ENCODE data around the gene MAPRE2.

The MAPRE2 gene

DNA sequence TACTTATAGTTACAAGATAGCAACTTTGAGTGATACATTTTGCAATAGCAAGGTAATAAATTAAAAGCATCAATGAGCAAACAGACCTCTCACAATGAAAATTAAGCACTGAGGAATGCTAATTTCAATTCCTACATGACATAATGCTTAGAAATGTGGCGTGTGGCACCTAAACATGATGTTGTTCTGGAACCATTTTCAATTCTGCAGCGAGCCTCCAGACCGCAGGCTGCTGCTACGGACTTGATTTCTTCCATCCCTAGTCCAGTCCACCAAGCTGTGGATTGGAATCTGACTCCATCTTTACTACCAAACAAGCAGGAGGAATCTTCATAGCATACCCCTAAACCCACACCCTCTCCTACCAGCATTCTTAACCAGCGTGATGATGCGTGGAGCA is 140.9 kb downstream of the MAPRE2 start:
- DNase-seq (ENCODE audit: low read depth): no peak

DNA sequence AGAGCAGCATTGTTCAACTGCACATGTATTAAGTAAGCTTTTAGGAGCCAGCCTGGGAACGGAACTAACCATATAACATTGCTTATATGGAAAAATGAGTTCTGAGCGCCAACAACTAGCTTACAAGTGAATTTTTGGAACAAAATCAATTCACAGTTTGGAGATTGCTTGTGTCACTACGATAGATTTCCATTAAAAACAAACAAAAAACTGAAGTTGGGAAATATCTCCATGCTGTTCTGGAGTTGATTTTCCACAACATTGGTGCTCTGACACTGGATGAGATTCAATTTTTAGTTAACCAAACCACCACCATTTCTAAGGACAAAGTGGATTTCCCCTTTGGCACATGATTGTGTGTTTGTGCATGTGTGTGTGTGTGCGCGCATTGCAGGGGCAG is 142.7 kb downstream of the MAPRE2 start:
- DNase-seq (ENCODE audit: low read depth): no peak

DNA sequence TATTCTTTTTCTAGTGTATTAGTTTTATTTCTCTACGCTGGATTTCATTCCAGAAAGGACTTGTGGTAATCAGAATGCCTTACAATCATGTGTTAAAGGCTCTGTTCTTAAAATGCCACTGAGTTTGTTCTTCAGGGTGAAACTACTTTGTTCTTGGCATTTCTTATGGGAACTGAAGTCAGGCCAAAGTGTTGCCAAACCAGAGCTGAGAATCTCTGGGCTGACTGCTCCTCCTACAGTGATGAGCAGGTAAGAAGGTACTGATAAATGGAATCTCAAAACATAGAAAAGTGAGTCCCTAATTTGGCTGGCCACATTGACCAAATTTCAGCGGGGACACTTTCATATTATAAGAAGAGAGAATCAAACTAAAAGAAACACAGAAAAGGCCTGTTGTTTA is 144.6 kb downstream of the MAPRE2 start:
- DNase-seq (ENCODE audit: low read depth): no peak

DNA sequence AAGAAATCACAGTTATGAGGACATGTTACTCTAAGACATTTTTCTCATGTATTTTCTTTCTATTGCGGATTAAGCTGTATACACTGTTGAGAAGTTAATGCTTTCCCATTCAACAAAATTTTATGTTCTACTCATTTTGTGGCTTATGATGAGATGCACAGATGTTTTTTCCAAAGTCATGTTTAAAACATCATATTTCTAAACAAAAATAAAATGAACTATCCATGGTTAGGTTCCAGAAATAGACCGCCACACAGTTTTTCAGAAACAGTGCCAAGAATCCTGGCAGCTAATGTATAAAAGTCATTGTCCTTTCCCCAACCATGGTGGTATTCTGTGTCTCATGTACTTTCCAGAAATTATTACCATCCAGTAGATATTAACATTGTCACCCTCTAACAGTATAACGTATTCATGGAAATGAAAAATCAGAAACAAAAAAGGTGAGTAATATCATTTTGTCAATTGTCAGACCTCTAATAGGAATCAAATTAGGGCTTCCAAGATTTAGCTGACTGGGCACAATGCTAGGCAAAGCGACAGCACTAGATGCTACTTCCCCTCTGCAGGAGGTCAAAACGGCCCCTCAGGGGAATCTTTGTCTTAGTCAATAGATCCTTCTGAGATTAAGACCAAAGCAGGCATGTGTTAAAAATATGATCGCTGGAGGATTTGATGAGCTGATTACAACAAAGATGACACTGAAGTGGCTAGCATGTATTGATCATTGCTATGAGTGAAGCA is 145.2 kb downstream of the MAPRE2 start:
- no peak for DNase-seq (ENCODE audit: low read depth)

DNA sequence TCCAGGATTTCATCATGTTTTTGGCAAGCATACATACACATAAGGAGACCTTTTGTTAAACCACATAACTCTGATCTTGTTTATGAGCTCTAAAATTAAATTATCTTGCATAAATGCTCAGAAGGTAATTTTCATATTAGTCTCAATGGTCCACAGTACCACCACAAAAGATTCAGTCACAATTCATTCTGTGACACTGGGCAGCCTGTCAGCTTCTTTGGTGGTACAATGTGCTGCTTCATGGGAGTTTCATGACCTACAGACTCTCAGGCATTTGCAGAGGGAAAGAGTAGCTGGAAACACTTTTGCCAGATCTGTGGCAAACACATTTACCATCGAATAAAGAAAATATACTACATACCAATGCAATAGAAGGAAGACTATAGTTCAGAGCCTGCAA is 148.3 kb downstream of the MAPRE2 start:
- no peak for DNase-seq (ENCODE audit: low read depth)

DNA sequence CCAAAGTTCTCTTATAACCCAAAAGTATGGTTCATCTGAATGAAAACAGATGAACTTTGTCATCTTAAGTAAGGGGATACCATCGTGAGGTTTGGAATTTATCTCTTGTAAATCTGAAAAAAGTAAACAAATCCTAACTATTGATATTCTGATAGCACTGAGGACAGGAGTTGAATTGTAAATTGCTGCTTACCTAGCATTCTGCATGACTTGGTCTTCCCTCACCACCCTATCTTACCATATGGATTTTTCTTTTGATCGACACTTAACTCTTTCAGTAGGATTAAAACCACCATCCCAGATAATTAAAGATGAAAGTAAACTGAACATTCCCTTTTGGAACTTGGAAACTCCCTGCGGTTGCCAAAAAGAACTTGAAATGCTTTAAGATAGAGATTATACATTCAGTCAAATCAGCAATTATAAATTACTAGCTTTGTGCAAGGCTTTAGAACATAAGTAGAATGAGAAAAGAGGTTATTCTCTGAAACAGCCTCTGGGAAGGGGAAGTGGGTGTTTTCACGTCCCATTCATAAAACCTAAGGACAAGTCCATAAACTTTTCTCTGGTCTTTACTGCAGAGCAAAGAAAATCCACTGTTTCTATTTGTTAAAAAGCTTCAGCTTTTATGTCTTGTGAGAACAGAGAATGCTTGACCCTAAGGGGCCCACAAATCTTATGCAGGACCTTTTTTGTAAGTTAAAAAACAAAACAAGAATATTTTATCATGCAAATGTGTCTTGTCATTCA is 149.9 kb downstream of the MAPRE2 start:
- no peak for DNase-seq (ENCODE audit: low read depth)

DNA sequence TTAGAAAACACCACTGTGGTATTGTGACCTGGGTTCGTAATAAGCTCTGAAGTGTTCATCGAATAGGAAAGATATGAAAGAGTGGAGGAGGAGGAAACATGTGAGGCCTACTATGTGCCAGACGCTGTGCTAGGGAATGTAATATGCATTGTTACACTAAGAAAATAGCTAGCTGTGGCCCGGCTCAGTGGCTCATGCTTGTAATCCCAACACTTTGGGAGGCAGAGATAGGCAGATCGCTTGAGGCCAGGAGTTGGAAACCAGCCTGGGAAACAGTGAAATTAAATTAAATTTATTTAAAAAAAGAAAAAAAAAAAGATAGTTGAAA is 150.4 kb downstream of the MAPRE2 start:
- no peak for DNase-seq (ENCODE audit: low read depth)

DNA sequence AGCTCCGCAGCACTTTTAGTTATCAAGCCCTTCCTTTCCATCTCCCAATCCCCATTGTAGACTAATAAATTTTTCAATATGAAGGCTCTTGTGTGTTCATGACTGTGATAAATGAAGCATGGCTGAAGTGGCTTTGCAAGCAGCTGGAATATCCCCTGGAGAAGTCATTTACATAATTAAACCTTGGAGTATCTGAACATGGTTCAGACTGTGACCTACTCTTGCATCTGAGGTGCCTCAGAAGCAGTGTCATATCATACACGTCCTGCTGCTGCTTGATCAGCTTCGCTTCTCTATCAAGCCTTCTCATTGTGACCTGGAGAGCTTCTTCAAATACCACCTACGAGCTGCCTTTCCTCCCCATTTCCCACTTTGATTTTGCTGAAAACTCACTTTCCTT is 151.2 kb downstream of the MAPRE2 start:
- DNase-seq (ENCODE audit: low read depth): no peak

All from T follicular helper cell (primary cell).